Lung (tissue), 12 donors: Measurements from ENCODE around the gene SLC25A42. TPM values are rescaled to one million over a fixed set of nuclear protein-coding genes. Genes with fewer than 3 reads are reported as not detected.

ENCODE experiments used
- ATAC-seq: fragments of 200-7000 bp; cut with Tn5 transposase; one replicate; pipeline ENCODE4 v1.9.1; 2020; ENCODE audit warnings: moderate number of reproducible peaks; ENCODE audit not compliant: insufficient read depth, low FRiP score
- DNase-seq, 3 donors: peaks; one replicate each; pipeline ENCODE4 v3.0.0-alpha.2; 2013 to 2017
- H3K27ac ChIP-seq, 2 donors: one replicate each; pipeline ENCODE4 v1.5.1; 2013; ENCODE audit warnings: mild to moderate bottlenecking in 2 of 2, moderate library complexity in 2 of 2, control low read depth in 1 of 2, inconsistent platforms in 1 of 2, low read depth in 1 of 2, low read length in 1 of 2
- H3K27me3 ChIP-seq, 3 donors: one replicate each; pipeline ENCODE4 v1.5.1; 2013; ENCODE audit warnings: low read length in 2 of 3; ENCODE audit not compliant: control insufficient read depth in 3 of 3, insufficient read depth in 3 of 3
- H3K36me3 ChIP-seq, 4 donors: one replicate each; pipeline ENCODE4 v1.5.1; 2013; ENCODE audit warnings: low read length in 4 of 4, mild to moderate bottlenecking in 1 of 4, moderate library complexity in 1 of 4; ENCODE audit not compliant: control insufficient read depth in 4 of 4, insufficient read depth in 4 of 4
- H3K4me1 ChIP-seq, 5 donors: one replicate each; pipeline ENCODE4 v1.5.1; 2013; ENCODE audit warnings: low read length in 5 of 5, mild to moderate bottlenecking in 2 of 5, moderate library complexity in 1 of 5; ENCODE audit not compliant: control insufficient read depth in 5 of 5, insufficient read depth in 5 of 5
- H3K4me3 ChIP-seq: one replicate; pipeline ENCODE4 v1.5.1; 2013; ENCODE audit warnings: mild to moderate bottlenecking, control low read depth, moderate library complexity
- H3K9ac ChIP-seq, 2 donors: one replicate each; pipeline ENCODE4 v1.5.1; 2013; ENCODE audit warnings: low read length in 2 of 2, control low read depth in 1 of 2; ENCODE audit not compliant: insufficient read depth in 1 of 2
- H3K9me3 ChIP-seq, 4 donors: one replicate each; pipeline ENCODE4 v1.5.1; 2013; ENCODE audit warnings: low read length in 3 of 4, mild to moderate bottlenecking in 1 of 4, moderate library complexity in 1 of 4; ENCODE audit not compliant: control insufficient read depth in 4 of 4, insufficient read depth in 3 of 4
- CTCF ChIP-seq: IDR thresholded peaks from 2 replicates; pipeline ENCODE4 v1.5.1; 2012; ENCODE audit warnings: mild to moderate bottlenecking; ENCODE audit errors: control extremely low read depth, extremely low read depth
- WGBS, 2 donors: extraction: QIAGEN DNeasy Blood & Tissue Kit; methylation state at CpG; one replicate each; pipeline ENCODE4 v1.1.7; 2013; 5-methylcytosine and 5-hydroxymethylcytosine counted together
- polyA plus RNA-seq, 2 donors: library from polyadenylated mRNA; stranded (reverse); fragments of 200-250 nt; gene quantifications; one replicate each; pipeline ENCODE4 v1.2.1, GENCODE V29; 2013
- total RNA-seq, 2 donors: library from RNA; depleted of rRNA in 1 of 2; stranded (reverse); fragments of >200 nt in 1 of 2; gene quantifications; one replicate each; pipeline ENCODE4 v1.2.1, GENCODE V29; 2014 to 2021
- donor health status: control.
- donor health status: control.
- donor health status: Bipolar disorder and iron deficiency.
- donor health status: healthy.
- donor health status: DM: yes; HTN: yes; CAD: no.

SLC25A42 gene
- total and polyA plus RNA-seq, 4 donors, result 5.8 to 10.1 (median 7.0) TPM

GRCh38 chr19:19054315-19054938, 9.4 kb upstream of the SLC25A42 start:
- 97 to 98% methylated on average over 15 of the region's 15 CpGs for WGBS, 2 donors
- ATAC-seq, result no peak
- H3K4me1 ChIP-seq, result no peaks in the 10 kb centered on the region
- no peak overlapping the region for H3K4me3 ChIP-seq
- no peak for DNase-seq
- TF ChIP-seq CTCF, result no peak
- no peaks in the 10 kb centered on the region for H3K9me3 ChIP-seq
- H3K36me3 ChIP-seq, result peaks cover 19 to 59% (median 35%) of the 10 kb centered on the region in 4 donors
- H3K27me3 ChIP-seq, result no peaks in the 10 kb centered on the region
- H3K9ac ChIP-seq, result no peak overlapping the region
- H3K27ac ChIP-seq, result no peak overlapping the region

- Histone ChIP-seq H3K27me3 (no peaks in the 10 kb centered on the region), H3K36me3 (peaks cover 19 to 59% (median 38%) of the 10 kb centered on the region in 4 donors), H3K27ac (no peak overlapping the region), H3K4me1 (no peaks in the 10 kb centered on the region), H3K4me3 (no peak overlapping the region), H3K9ac (no peak overlapping the region), H3K9me3 (no peaks in the 10 kb centered on the region)
- DNase-seq (no peak), ATAC-seq (no peak)
- TF ChIP-seq CTCF, result no peak
- WGBS, 2 donors, result 96% methylated on average over 19 of the region's 19 CpGs
These were observed 8.8 kb upstream of the SLC25A42 start for GRCh38 chr19:19054939-19055440.

GRCh38 chr19:19055701-19056100, 8.1 kb upstream of the SLC25A42 start:
- Histone ChIP-seq H3K27me3 (no peaks in the 10 kb centered on the region), H3K9ac (no peak overlapping the region), H3K4me1 (no peaks in the 10 kb centered on the region), H3K4me3 (no peak overlapping the region), H3K9me3 (no peaks in the 10 kb centered on the region), H3K27ac (no peak overlapping the region), H3K36me3 (peaks cover 19 to 61% (median 37%) of the 10 kb centered on the region in 4 donors)
- WGBS, 2 donors, result 96 to 97% methylated on average over 13 of the region's 13 CpGs
- no peak for TF ChIP-seq CTCF
- DNase-seq, result no peak
- no peak for ATAC-seq
